Measurements from ENCODE around the gene NKX6-2.

NKX6-2 gene

DNA sequence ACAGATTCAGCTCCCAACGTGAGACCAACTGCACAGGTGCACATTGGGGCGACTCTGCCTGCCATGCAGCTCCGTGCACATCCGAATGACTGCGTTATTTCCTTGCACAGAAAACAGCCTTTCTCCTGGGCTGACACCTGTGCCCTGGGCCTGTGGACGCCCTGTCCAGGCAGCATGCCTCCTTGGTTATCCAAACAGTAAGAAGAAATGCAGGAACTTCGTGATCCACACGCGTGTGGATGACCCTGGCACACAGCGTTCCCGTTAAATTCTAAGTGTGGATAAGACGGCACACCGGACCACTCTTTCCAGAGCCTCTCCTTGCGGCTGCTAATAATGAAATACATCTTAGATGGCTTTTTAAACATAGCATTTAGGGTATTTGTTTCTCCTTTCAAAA, 39.6 kb downstream of the NKX6-2 start:
- H3K9ac ChIP-seq (ENCODE audit: low read length) = no peak overlapping the region
- H4K20me1 ChIP-seq (ENCODE audit: insufficient read depth, low read length) = no peaks in the 10 kb centered on the region
- H3K4me1 ChIP-seq (ENCODE audit: insufficient read depth, low read length, severe bottlenecking) = no peaks in the 10 kb centered on the region
- no peaks in the 10 kb centered on the region for H3F3A ChIP-seq (ENCODE audit: insufficient read depth, low read length)
- no peak overlapping the region for H3K27ac ChIP-seq (ENCODE audit: low read depth, low read length, poor library complexity, severe bottlenecking)
- no peak overlapping the region for H3K4me3 ChIP-seq (ENCODE audit: low read depth, low read length, poor library complexity, severe bottlenecking)
- no peaks in the 10 kb centered on the region for H3K9me3 ChIP-seq (ENCODE audit: low read length)
- no peaks in the 10 kb centered on the region for H3K79me2 ChIP-seq (ENCODE audit: insufficient read depth, low read length)
- no peaks in the 10 kb centered on the region; the same call in 1 of the 2 replicates for H3K27me3 ChIP-seq (ENCODE audit: insufficient read depth, low read length)
- no peak overlapping the region for H2AFZ ChIP-seq (ENCODE audit: low read length)
- TF ChIP-seq, protein P1, sequence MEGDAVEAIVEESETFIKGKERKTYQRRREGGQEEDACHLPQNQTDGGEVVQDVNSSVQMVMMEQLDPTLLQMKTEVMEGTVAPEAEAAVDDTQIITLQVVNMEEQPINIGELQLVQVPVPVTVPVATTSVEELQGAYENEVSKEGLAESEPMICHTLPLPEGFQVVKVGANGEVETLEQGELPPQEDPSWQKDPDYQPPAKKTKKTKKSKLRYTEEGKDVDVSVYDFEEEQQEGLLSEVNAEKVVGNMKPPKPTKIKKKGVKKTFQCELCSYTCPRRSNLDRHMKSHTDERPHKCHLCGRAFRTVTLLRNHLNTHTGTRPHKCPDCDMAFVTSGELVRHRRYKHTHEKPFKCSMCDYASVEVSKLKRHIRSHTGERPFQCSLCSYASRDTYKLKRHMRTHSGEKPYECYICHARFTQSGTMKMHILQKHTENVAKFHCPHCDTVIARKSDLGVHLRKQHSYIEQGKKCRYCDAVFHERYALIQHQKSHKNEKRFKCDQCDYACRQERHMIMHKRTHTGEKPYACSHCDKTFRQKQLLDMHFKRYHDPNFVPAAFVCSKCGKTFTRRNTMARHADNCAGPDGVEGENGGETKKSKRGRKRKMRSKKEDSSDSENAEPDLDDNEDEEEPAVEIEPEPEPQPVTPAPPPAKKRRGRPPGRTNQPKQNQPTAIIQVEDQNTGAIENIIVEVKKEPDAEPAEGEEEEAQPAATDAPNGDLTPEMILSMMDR (IDR thresholded peaks at IDR 0.05; ENCODE audit: low read length) = no peak
- TF ChIP-seq EZH2 (IDR thresholded peaks at IDR 0.05; ENCODE audit: borderline replicate concordance, low read length) = no peak
- no peaks in the 10 kb centered on the region for H3K36me3 ChIP-seq (ENCODE audit: insufficient read depth, low read length)
- H3K4me2 ChIP-seq (ENCODE audit: low read length) = no peak overlapping the region
- no peaks in the 10 kb centered on the region for H3K9me2 ChIP-seq (ENCODE audit: low read depth, low read length)

DNA sequence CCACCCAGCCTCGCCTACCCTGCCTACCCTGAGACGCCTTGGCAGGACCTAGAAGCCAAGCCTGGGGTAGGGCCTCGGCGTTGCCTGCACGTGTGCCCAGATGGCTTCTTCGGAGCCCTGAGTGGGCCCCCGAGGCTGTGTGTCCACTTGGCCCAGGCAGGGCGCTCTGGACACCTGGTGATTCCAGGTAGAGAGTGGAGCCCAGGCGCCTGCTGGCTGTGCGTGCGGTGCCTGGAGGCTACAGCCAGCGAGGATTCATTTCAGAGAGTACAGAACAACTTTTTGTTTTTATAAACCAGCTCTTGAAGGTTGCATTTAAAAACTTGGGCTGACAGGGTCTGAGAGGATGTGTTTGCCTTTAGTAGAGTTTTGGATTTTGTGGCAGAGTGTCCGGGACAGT, 40.0 kb downstream of the NKX6-2 start:
- H3K36me3 ChIP-seq (ENCODE audit: insufficient read depth, low read length) = no peaks in the 10 kb centered on the region
- H3K4me1 ChIP-seq (ENCODE audit: insufficient read depth, low read length, severe bottlenecking) = no peaks in the 10 kb centered on the region
- no peaks in the 10 kb centered on the region for H4K20me1 ChIP-seq (ENCODE audit: insufficient read depth, low read length)
- H3K9me2 ChIP-seq (ENCODE audit: low read depth, low read length) = no peaks in the 10 kb centered on the region
- no peak overlapping the region for H2AFZ ChIP-seq (ENCODE audit: low read length)
- no peak overlapping the region for H3K27ac ChIP-seq (ENCODE audit: low read depth, low read length, poor library complexity, severe bottlenecking)
- H3K4me3 ChIP-seq (ENCODE audit: low read depth, low read length, poor library complexity, severe bottlenecking) = no peak overlapping the region
- no peak overlapping the region for H3K4me2 ChIP-seq (ENCODE audit: low read length)
- H3F3A ChIP-seq (ENCODE audit: insufficient read depth, low read length) = no peaks in the 10 kb centered on the region
- no peaks in the 10 kb centered on the region; the same call in 1 of the 2 replicates for H3K27me3 ChIP-seq (ENCODE audit: insufficient read depth, low read length)
- TF ChIP-seq EZH2 (IDR thresholded peaks at IDR 0.05; ENCODE audit: borderline replicate concordance, low read length) = no peak
- TF ChIP-seq, protein P1 (IDR thresholded peaks at IDR 0.05; ENCODE audit: low read length) = no peak
- no peaks in the 10 kb centered on the region for H3K9me3 ChIP-seq (ENCODE audit: low read length)
- H3K79me2 ChIP-seq (ENCODE audit: insufficient read depth, low read length) = no peaks in the 10 kb centered on the region
- no peak overlapping the region for H3K9ac ChIP-seq (ENCODE audit: low read length)

DNA sequence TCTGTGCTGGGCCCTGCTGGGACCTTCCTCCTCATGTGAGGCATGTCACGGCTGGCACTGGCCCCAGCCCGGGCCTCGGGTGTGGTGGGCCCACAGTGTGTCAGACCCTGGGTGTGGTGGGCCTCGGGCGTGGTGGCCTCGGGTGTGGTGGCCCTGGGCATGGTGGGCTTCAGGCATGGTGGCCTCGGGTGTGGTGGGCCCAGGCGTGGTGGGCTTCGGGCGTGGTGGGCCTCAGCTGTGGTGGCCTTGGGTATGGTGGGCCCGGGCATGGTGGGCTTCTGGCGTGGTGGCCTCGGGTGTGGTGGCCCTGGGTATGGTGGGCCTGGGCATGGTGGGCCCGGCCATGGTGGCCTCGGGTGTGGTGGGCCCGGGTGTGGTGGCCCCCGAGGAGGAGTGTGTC, 40.4 kb downstream of the NKX6-2 start:
- H3K9me3 ChIP-seq (ENCODE audit: low read length) = no peaks in the 10 kb centered on the region
- H3K9ac ChIP-seq (ENCODE audit: low read length) = no peak overlapping the region
- H4K20me1 ChIP-seq (ENCODE audit: insufficient read depth, low read length) = no peaks in the 10 kb centered on the region
- TF ChIP-seq, protein P1 (IDR thresholded peaks at IDR 0.05; ENCODE audit: low read length) = no peak
- no peak for TF ChIP-seq EZH2 (IDR thresholded peaks at IDR 0.05; ENCODE audit: borderline replicate concordance, low read length)
- no peak overlapping the region for H2AFZ ChIP-seq (ENCODE audit: low read length)
- no peaks in the 10 kb centered on the region for H3K36me3 ChIP-seq (ENCODE audit: insufficient read depth, low read length)
- no peaks in the 10 kb centered on the region for H3F3A ChIP-seq (ENCODE audit: insufficient read depth, low read length)
- H3K27me3 ChIP-seq (ENCODE audit: insufficient read depth, low read length) = no peaks in the 10 kb centered on the region; the same call in 1 of the 2 replicates
- no peaks in the 10 kb centered on the region for H3K9me2 ChIP-seq (ENCODE audit: low read depth, low read length)
- no peak overlapping the region for H3K27ac ChIP-seq (ENCODE audit: low read depth, low read length, poor library complexity, severe bottlenecking)
- H3K4me2 ChIP-seq (ENCODE audit: low read length) = no peak overlapping the region
- H3K4me1 ChIP-seq (ENCODE audit: insufficient read depth, low read length, severe bottlenecking) = no peaks in the 10 kb centered on the region
- no peak overlapping the region for H3K4me3 ChIP-seq (ENCODE audit: low read depth, low read length, poor library complexity, severe bottlenecking)
- H3K79me2 ChIP-seq (ENCODE audit: insufficient read depth, low read length) = no peaks in the 10 kb centered on the region
